Neural progenitor cell (in vitro differentiated cells): Measurements from ENCODE around the gene PAQR5.

ENCODE experiments used
- EZH2 ChIP-seq: fragments of 200-600 bp; sonication (generic); IDR thresholded peaks from 2 replicates; pipeline ENCODE4 v1.6.1; 2017; ENCODE audit warnings: antibody characterized with exemption, mild to moderate bottlenecking, moderate library complexity
- TF ChIP-seq, protein P1 (sequence below): fragments of 200-600 bp; sonication (generic); IDR thresholded peaks from 2 replicates; pipeline ENCODE4 v1.5.1; 2017; ENCODE audit warnings: antibody characterized with exemption, mild to moderate bottlenecking

- TF ChIP-seq, protein P1, sequence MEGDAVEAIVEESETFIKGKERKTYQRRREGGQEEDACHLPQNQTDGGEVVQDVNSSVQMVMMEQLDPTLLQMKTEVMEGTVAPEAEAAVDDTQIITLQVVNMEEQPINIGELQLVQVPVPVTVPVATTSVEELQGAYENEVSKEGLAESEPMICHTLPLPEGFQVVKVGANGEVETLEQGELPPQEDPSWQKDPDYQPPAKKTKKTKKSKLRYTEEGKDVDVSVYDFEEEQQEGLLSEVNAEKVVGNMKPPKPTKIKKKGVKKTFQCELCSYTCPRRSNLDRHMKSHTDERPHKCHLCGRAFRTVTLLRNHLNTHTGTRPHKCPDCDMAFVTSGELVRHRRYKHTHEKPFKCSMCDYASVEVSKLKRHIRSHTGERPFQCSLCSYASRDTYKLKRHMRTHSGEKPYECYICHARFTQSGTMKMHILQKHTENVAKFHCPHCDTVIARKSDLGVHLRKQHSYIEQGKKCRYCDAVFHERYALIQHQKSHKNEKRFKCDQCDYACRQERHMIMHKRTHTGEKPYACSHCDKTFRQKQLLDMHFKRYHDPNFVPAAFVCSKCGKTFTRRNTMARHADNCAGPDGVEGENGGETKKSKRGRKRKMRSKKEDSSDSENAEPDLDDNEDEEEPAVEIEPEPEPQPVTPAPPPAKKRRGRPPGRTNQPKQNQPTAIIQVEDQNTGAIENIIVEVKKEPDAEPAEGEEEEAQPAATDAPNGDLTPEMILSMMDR: no peak
- no peak for TF ChIP-seq EZH2
Measured at GRCh38 chr15:69319384-69320375, 21.0 kb downstream of the PAQR5 start.
